HepG2 (cell line): ENCODE measurements around the gene RNF148. TPM values are rescaled to one million over a fixed set of nuclear protein-coding genes. Genes with fewer than 3 reads are reported as not detected.

Experiments
- ATAC-seq: fragments of 200-7000 bp; cut with Tn5 transposase; 3 replicates; pipeline ENCODE4 v1.9.1; 2020; ENCODE audit warnings: mild to moderate bottlenecking, moderate library complexity
- BruUV-seq: library from RNA; stranded (reverse); fragments of 400-500 nt; replicated peaks from 2 replicates; lab custom pipeline; 2021; lab: Mats Ljungman, UMichigan
- CTCF ChIA-PET: fragments of 300-600 bp; formaldehyde crosslinking; extraction: SDS; loops from one replicate; lab custom pipeline; 2021; ENCODE audit warnings: low total read pairs, inconsistent platforms, low intra/inter-chr PET ratio; lab: Yijun Ruan, JAX
- POLR2A ChIA-PET: fragments of 350-600 bp; sonication (Branson Sonifier 250); formaldehyde crosslinking; loops from one replicate; lab custom pipeline; 2020; ENCODE audit warnings: antibody characterized with exemption, inconsistent platforms; lab: Yijun Ruan, JAX
- DNase-seq: peaks from one replicate; pipeline ENCODE4 v3.0.0-alpha.2; 2015; ENCODE audit warnings: low spot score
- FAIRE-seq: peaks from 3 replicates; lab custom pipeline; 2011; peaks lifted over from hg19 to GRCh38; lab: Jason Lieb, UNC
- H2AFZ ChIP-seq: one replicate; pipeline ENCODE4 v1.6.1; 2011; ENCODE audit warnings: low read length, inconsistent platforms
- H3K27ac ChIP-seq: fragments of 300-600 bp; 3 replicates; pipeline ENCODE4 v1.8.0; 2011; ENCODE audit warnings: mixed run types, mild to moderate bottlenecking, mixed read lengths, low read length, inconsistent platforms; ENCODE audit not compliant: insufficient read depth; ENCODE audit errors: extremely low read length
- H3K27me3 ChIP-seq, 2 experiments: fragments of 200-600 bp in 1 of 2; 2 replicates in 1 of 2; 3 replicates in 1 of 2; pipeline versions ENCODE4 v1.6.0 to v1.8.0; 2011; ENCODE audit warnings: low read length in 2 of 2, mild to moderate bottlenecking in 2 of 2, moderate library complexity in 2 of 2, inconsistent platforms in 1 of 2; ENCODE audit not compliant: insufficient read depth in 2 of 2, control insufficient read depth in 1 of 2
- H3K36me3 ChIP-seq, 2 experiments: fragments of 200-600 bp in 1 of 2; replicated peaks in 1 of 2; 2 replicates in 1 of 2; 3 replicates in 1 of 2; pipeline versions ENCODE4 v1.5.1 to v1.8.0; 2011; ENCODE audit warnings: low read length in 2 of 2, inconsistent platforms in 1 of 2; ENCODE audit not compliant: insufficient read depth in 2 of 2, control insufficient read depth in 1 of 2
- H3K4me1 ChIP-seq: 2 replicates; pipeline ENCODE4 v1.5.1; 2012; ENCODE audit warnings: low read length, inconsistent platforms; ENCODE audit not compliant: insufficient read depth
- H3K4me2 ChIP-seq: 2 replicates; pipeline ENCODE4 v1.6.0; 2011; ENCODE audit warnings: low read depth, low read length, inconsistent platforms
- H3K4me3 ChIP-seq, 3 experiments: fragments of 200-600 bp in 1 of 3; sonication (generic), shearing (Covaris generic) in 1 of 3; replicated peaks in 1 of 3; 2 replicates each; pipeline ENCODE4 v1.5.1; 2011 to 2016; ENCODE audit warnings: low read length in 3 of 3, inconsistent platforms in 2 of 3, low read depth in 2 of 3, mild to moderate bottlenecking in 2 of 3, control low read depth in 1 of 3, mixed read lengths in 1 of 3; ENCODE audit not compliant: insufficient read depth in 1 of 3
- H3K79me2 ChIP-seq: one replicate; pipeline ENCODE4 v1.6.1; 2011; ENCODE audit warnings: low read length, inconsistent platforms; ENCODE audit not compliant: insufficient read depth
- H3K9ac ChIP-seq: 2 replicates; pipeline ENCODE4 v1.6.0; 2011; ENCODE audit warnings: mild to moderate bottlenecking, low read depth, low read length, inconsistent platforms; ENCODE audit not compliant: insufficient read depth
- H3K9me3 ChIP-seq: 2 replicates; pipeline ENCODE4 v1.5.1; 2012; ENCODE audit warnings: mild to moderate bottlenecking, low read length
- H4K20me1 ChIP-seq: 2 replicates; pipeline ENCODE4 v1.6.0; 2011; ENCODE audit warnings: inconsistent platforms, mild to moderate bottlenecking, low read length, moderate library complexity; ENCODE audit not compliant: insufficient read depth
- FOXJ3 ChIP-seq: sonication (generic); formaldehyde crosslinking; IDR thresholded peaks from 2 replicates; pipeline ENCODE4 v1.4.0; 2020; ENCODE audit warnings: missing genetic modification reagents, mild to moderate bottlenecking, borderline replicate concordance
- REXO4 ChIP-seq: sonication (generic); formaldehyde crosslinking; IDR thresholded peaks from 2 replicates; pipeline ENCODE4 v1.8.0; 2022; ENCODE audit warnings: missing genetic modification reagents, mild to moderate bottlenecking, borderline replicate concordance
- ZNF180 ChIP-seq: sonication (generic); formaldehyde crosslinking; IDR thresholded peaks from 2 replicates; pipeline ENCODE4 v1.4.0; 2020; ENCODE audit warnings: low read depth, missing genetic modification reagents, borderline replicate concordance
- ZNF354B ChIP-seq: sonication (generic); formaldehyde crosslinking; IDR thresholded peaks from 2 replicates; pipeline ENCODE4 v1.8.0; 2022; ENCODE audit warnings: mild to moderate bottlenecking, missing genetic modification reagents
- ZNF441 ChIP-seq: sonication (generic); formaldehyde crosslinking; IDR thresholded peaks from 2 replicates; pipeline ENCODE4 v1.7.0; 2021; ENCODE audit warnings: missing genetic modification reagents, borderline replicate concordance
- ZSCAN22 ChIP-seq: sonication (generic); formaldehyde crosslinking; IDR thresholded peaks from 2 replicates; pipeline ENCODE4 v1.4.0; 2020; ENCODE audit warnings: mild to moderate bottlenecking, missing genetic modification reagents
- WGBS: methylation state at CpG from one replicate; pipeline ENCODE4 v1.1.6; 2017; ENCODE audit warnings: low lambda C conversion rate; 5-methylcytosine and 5-hydroxymethylcytosine counted together
- in situ Hi-C: cut with HindIII; loops from 2 replicates; pipeline ENCODE4 v1.10.0; 2017; ENCODE audit warnings: low pct_unique_long_range_greater_than_20kb; ENCODE audit not compliant: extremely low pct_ligation_motif_present
- intact Hi-C: fragments of 100-400 bp; cut with micrococcal nuclease; formaldehyde crosslinking; loops from one replicate; pipeline ENCODE4 v1.10.0; 2022; ENCODE audit not compliant: unreplicated experiment
- polyA plus RNA-seq, 8 experiments: library from polyadenylated mRNA; depleted of rRNA in 3 of 8; stranded (reverse) in 7 of 8; unstranded in 1 of 8; fragments of >200 nt; fragmentation: Illumina TruSeq in 4 of 8; extraction: Trizol in 4 of 8; gene quantifications; 2 replicates each; pipeline versions ENCODE4 v1.2.1 to v1.2.3, GENCODE V29; 2011 to 2016; ENCODE audit warnings: low read depth in 4 of 8, missing spikeins in 1 of 8, mixed read lengths in 1 of 8; ENCODE audit not compliant: insufficient read depth in 1 of 8
- total RNA-seq, 5 experiments: library from RNA; depleted of rRNA; stranded (reverse); fragments of >200 nt; fragmentation: Illumina TruSeq; extraction: Trizol; gene quantifications; 2 replicates each; pipeline ENCODE4 v1.2.3, GENCODE V29; 2016; ENCODE audit warnings: low read depth in 1 of 5
- TF ChIP-seq, protein P1 (sequence below): conservative IDR thresholded peaks from 2 replicates; pipeline ENCODE4 v1.6.1; 2018; ENCODE audit warnings: missing genetic modification reagents
- TF ChIP-seq, protein P2 (sequence below): sonication (generic); formaldehyde crosslinking; IDR thresholded peaks from 2 replicates; pipeline ENCODE4 v1.9.0; 2021; ENCODE audit warnings: missing genetic modification reagents, borderline replicate concordance
- TF ChIP-seq, protein P3 (sequence below): sonication (generic); formaldehyde crosslinking; IDR thresholded peaks from 2 replicates; pipeline ENCODE4 v1.4.0; 2020; ENCODE audit warnings: missing genetic modification reagents

Gene RNF148
- total and polyA plus RNA-seq, 2 of the 13 experiments (the other 11 are each of a cell fraction or from before 2014, with no cell fraction given) = 0.16 to 1.6 TPM

DNA sequence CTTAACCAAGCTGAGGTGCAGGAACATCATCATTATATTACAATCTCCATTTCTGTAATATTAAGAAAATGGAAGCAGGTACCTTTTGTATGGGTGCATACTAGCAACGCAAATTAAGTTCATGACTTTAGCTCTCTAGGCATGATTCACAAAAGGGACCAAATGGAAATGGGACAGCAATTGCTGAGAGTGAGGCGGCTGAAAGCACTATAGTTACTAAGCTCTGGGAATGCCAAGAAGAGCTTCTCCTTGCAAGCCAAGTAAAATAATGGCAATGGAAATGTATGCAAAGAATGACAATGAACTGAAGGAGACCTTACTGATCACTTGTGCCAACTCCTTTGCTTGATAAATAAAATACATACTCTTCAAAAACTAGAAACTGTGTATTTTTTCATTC lies 36.2 kb upstream of the RNF148 start:
- no peak for ATAC-seq
- FAIRE-seq = no peak
- no peaks in the 10 kb centered on the region for H3K4me1 ChIP-seq
- TF ChIP-seq, protein P1, sequence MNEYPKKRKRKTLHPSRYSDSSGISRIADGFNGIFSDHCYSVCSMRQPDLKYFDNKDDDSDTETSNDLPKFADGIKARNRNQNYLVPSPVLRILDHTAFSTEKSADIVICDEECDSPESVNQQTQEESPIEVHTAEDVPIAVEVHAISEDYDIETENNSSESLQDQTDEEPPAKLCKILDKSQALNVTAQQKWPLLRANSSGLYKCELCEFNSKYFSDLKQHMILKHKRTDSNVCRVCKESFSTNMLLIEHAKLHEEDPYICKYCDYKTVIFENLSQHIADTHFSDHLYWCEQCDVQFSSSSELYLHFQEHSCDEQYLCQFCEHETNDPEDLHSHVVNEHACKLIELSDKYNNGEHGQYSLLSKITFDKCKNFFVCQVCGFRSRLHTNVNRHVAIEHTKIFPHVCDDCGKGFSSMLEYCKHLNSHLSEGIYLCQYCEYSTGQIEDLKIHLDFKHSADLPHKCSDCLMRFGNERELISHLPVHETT (CRISPR knock-in tag) = no peak
- TF ChIP-seq ZNF180 (CRISPR knock-in tag) (no peak), ZSCAN22 (CRISPR knock-in tag) (no peak), REXO4 (CRISPR knock-in tag) (no peak), FOXJ3 (CRISPR knock-in tag) (no peak), ZNF441 (CRISPR knock-in tag) (no peak), ZNF354B (CRISPR knock-in tag) (no peak)
- TF ChIP-seq, protein P2, sequence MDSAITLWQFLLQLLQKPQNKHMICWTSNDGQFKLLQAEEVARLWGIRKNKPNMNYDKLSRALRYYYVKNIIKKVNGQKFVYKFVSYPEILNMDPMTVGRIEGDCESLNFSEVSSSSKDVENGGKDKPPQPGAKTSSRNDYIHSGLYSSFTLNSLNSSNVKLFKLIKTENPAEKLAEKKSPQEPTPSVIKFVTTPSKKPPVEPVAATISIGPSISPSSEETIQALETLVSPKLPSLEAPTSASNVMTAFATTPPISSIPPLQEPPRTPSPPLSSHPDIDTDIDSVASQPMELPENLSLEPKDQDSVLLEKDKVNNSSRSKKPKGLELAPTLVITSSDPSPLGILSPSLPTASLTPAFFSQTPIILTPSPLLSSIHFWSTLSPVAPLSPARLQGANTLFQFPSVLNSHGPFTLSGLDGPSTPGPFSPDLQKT (CRISPR knock-in tag) = no peak
- TF ChIP-seq, protein P3, sequence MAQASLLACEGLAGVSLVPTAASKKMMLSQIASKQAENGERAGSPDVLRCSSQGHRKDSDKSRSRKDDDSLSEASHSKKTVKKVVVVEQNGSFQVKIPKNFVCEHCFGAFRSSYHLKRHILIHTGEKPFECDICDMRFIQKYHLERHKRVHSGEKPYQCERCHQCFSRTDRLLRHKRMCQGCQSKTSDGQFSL (CRISPR knock-in tag) = no peak
- DNase-seq = no peak
- no peaks in the 10 kb centered on the region for H3K79me2 ChIP-seq
- POLR2A ChIA-PET = no interaction called here
- no peaks in the 10 kb centered on the region for H4K20me1 ChIP-seq
- CTCF ChIA-PET = no interaction called here
- H3K36me3 ChIP-seq = no peaks in the 10 kb centered on the region
- in situ Hi-C loops = no loop called here
- no peak overlapping the region for H3K4me2 ChIP-seq
- no peak overlapping the region for H3K4me3 ChIP-seq
- no peak overlapping the region for H2AFZ ChIP-seq
- WGBS = 97% methylated on average over 2 of the region's 2 CpGs
- H3K27me3 ChIP-seq = no peaks in the 10 kb centered on the region
- no TSS peak for BruUV-seq
- H3K9ac ChIP-seq = no peak overlapping the region
- no peak overlapping the region for H3K27ac ChIP-seq
- intact Hi-C loops = no loop called here
- H3K9me3 ChIP-seq = no peaks in the 10 kb centered on the region
